ENCODE measurements around the gene EMC1.

EMC1 gene

DNA sequence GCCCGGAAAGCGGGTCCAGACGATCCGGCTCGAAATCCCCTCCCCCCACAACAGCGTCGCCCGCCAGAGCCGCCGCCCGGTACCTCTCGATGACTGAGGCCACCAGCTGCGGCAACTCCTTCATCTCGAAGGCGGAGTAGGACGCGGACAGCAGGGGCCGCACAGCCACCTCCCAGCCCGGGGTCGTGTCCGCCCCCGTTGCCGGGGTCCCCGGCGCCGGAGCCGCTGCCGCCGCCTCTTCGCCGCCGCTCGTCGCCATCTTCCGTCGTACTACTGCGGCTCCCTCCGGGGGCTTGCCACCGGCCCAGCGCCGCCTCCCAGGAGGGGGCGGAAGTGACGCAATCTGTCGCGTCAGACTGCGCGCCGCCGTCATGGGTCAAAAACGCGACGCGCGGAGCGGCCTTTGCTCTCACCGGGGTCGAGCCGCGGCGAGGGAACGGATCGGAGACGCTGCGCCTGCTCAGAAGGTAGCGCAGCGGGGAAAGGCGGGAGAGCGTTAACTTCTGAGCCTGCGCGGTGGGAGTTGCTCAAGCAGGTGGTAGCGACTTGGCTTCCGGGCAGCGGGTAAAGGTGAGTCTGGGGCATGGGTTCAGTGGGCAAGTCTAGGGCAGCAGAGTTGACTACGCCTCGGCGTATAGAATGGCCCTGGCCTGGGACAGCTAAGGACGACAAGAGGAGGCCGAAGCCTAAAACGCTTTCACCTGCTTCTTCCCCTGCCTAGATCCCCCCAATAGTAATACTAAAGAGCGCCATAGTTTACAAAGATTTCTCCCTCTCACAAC lies 41.1 kb downstream of the EMC1 start, which contains the start of gene UBR4:
TSS of gene UBR4 (minus strand) at position 277 of the 782 bp plus-strand sequence. CDS start at position 259, 18 bp downstream.
- Histone ChIP-seq H3K9me3 (ENCODE audit: control insufficient read depth, insufficient read depth, low read depth, low read length) (no peaks in the 10 kb centered on the region), H3K4me3 (ENCODE audit: low read depth, low read length) (peak within 1 kb of the TSS; percentile 84), H3K27ac (ENCODE audit: extremely low read depth, low read depth, low read length) (peak within 1 kb of the TSS; percentile 65), H3K36me3 (ENCODE audit: control insufficient read depth in 2 of 2, insufficient read depth in 1 of 2, low read length in 2 of 2) (peaks cover 0 to 25% of the 10 kb centered on the region in 2 experiments; a peak in 2 of 3 replicates), H3K4me1 (ENCODE audit: control insufficient read depth, insufficient read depth, low read length) (peaks cover 6% of the 10 kb centered on the region; the same call in 1 of the 2 replicates)
- CTCF ChIA-PET, result interaction anchor here (0.8 to 1.0 kb wide), 2 partner anchors 25 to 47 kb away, joined by 3 read pairs; no protein-coding TSS in a partner anchor
- POLR2A ChIA-PET, result interaction anchor here (1.7 to 1.9 kb wide), 2 partner anchors 9 to 41 kb away, joined by 7 to 8 read pairs; partner anchors contain the start of genes EMC1 and MRTO4
- TF ChIP-seq ZNF768 (tag by site-specific recombination; IDR thresholded peaks at IDR 0.05) (peak; percentile 99; the same call in 1 of the 2 replicates), ZNF146 (tag by site-specific recombination; IDR thresholded peaks at IDR 0.05) (no peak; the same call in 1 of the 2 replicates), ZNF132 (tag by site-specific recombination; IDR thresholded peaks at IDR 0.05; ENCODE audit: borderline replicate concordance) (no peak), ZNF785 (tag by site-specific recombination; IDR thresholded peaks at IDR 0.05) (peak; percentile 57; the same call in 1 of the 2 replicates), GLI4 (tag by site-specific recombination; IDR thresholded peaks at IDR 0.05) (no peak), WT1 (tag by site-specific recombination; IDR thresholded peaks at IDR 0.05) (no peak; the same call in 1 of the 2 replicates), ZNF660 (tag by site-specific recombination; IDR thresholded peaks at IDR 0.05) (peak; percentile 26), KLF8 (tag by site-specific recombination; IDR thresholded peaks at IDR 0.05) (peak; percentile 82; the same call in 1 of the 2 replicates), TCF7L2 (IDR thresholded peaks at IDR 0.05; ENCODE audit: borderline replicate concordance, low read depth, low read length) (no peak; the same call in 1 of the 2 replicates), ZNF571 (tag by site-specific recombination; IDR thresholded peaks at IDR 0.05) (no peak), ZNF560 (tag by site-specific recombination; IDR thresholded peaks at IDR 0.05; ENCODE audit: borderline replicate concordance) (no peak), ZNF175 (tag by site-specific recombination; IDR thresholded peaks at IDR 0.05) (no peak), ZNF76 (tag by site-specific recombination; IDR thresholded peaks at IDR 0.05; ENCODE audit: borderline replicate concordance, low read depth) (peak; percentile 83), ZNF626 (tag by site-specific recombination; IDR thresholded peaks at IDR 0.05) (no peak), ZNF248 (tag by site-specific recombination; IDR thresholded peaks at IDR 0.05) (no peak)
- TF ChIP-seq, protein P1, sequence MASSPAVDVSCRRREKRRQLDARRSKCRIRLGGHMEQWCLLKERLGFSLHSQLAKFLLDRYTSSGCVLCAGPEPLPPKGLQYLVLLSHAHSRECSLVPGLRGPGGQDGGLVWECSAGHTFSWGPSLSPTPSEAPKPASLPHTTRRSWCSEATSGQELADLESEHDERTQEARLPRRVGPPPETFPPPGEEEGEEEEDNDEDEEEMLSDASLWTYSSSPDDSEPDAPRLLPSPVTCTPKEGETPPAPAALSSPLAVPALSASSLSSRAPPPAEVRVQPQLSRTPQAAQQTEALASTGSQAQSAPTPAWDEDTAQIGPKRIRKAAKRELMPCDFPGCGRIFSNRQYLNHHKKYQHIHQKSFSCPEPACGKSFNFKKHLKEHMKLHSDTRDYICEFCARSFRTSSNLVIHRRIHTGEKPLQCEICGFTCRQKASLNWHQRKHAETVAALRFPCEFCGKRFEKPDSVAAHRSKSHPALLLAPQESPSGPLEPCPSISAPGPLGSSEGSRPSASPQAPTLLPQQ (tag by site-specific recombination; IDR thresholded peaks at IDR 0.05), result peak; percentile 67; the same call in 1 of the 2 replicates
- TF ChIP-seq, protein P2, sequence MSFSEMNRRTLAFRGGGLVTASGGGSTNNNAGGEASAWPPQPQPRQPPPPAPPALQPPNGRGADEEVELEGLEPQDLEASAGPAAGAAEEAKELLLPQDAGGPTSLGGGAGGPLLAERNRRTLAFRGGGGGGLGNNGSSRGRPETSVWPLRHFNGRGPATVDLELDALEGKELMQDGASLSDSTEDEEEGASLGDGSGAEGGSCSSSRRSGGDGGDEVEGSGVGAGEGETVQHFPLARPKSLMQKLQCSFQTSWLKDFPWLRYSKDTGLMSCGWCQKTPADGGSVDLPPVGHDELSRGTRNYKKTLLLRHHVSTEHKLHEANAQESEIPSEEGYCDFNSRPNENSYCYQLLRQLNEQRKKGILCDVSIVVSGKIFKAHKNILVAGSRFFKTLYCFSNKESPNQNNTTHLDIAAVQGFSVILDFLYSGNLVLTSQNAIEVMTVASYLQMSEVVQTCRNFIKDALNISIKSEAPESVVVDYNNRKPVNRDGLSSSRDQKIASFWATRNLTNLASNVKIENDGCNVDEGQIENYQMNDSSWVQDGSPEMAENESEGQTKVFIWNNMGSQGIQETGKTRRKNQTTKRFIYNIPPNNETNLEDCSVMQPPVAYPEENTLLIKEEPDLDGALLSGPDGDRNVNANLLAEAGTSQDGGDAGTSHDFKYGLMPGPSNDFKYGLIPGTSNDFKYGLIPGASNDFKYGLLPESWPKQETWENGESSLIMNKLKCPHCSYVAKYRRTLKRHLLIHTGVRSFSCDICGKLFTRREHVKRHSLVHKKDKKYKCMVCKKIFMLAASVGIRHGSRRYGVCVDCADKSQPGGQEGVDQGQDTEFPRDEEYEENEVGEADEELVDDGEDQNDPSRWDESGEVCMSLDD (tag by site-specific recombination; IDR thresholded peaks at IDR 0.05), result peak; percentile 36; the same call in 1 of the 2 replicates
- TF ChIP-seq, protein P3, sequence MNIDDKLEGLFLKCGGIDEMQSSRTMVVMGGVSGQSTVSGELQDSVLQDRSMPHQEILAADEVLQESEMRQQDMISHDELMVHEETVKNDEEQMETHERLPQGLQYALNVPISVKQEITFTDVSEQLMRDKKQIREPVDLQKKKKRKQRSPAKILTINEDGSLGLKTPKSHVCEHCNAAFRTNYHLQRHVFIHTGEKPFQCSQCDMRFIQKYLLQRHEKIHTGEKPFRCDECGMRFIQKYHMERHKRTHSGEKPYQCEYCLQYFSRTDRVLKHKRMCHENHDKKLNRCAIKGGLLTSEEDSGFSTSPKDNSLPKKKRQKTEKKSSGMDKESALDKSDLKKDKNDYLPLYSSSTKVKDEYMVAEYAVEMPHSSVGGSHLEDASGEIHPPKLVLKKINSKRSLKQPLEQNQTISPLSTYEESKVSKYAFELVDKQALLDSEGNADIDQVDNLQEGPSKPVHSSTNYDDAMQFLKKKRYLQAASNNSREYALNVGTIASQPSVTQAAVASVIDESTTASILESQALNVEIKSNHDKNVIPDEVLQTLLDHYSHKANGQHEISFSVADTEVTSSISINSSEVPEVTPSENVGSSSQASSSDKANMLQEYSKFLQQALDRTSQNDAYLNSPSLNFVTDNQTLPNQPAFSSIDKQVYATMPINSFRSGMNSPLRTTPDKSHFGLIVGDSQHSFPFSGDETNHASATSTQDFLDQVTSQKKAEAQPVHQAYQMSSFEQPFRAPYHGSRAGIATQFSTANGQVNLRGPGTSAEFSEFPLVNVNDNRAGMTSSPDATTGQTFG (tag by site-specific recombination; IDR thresholded peaks at IDR 0.05; ENCODE audit: borderline replicate concordance), result no peak
- TF ChIP-seq, protein P4, sequence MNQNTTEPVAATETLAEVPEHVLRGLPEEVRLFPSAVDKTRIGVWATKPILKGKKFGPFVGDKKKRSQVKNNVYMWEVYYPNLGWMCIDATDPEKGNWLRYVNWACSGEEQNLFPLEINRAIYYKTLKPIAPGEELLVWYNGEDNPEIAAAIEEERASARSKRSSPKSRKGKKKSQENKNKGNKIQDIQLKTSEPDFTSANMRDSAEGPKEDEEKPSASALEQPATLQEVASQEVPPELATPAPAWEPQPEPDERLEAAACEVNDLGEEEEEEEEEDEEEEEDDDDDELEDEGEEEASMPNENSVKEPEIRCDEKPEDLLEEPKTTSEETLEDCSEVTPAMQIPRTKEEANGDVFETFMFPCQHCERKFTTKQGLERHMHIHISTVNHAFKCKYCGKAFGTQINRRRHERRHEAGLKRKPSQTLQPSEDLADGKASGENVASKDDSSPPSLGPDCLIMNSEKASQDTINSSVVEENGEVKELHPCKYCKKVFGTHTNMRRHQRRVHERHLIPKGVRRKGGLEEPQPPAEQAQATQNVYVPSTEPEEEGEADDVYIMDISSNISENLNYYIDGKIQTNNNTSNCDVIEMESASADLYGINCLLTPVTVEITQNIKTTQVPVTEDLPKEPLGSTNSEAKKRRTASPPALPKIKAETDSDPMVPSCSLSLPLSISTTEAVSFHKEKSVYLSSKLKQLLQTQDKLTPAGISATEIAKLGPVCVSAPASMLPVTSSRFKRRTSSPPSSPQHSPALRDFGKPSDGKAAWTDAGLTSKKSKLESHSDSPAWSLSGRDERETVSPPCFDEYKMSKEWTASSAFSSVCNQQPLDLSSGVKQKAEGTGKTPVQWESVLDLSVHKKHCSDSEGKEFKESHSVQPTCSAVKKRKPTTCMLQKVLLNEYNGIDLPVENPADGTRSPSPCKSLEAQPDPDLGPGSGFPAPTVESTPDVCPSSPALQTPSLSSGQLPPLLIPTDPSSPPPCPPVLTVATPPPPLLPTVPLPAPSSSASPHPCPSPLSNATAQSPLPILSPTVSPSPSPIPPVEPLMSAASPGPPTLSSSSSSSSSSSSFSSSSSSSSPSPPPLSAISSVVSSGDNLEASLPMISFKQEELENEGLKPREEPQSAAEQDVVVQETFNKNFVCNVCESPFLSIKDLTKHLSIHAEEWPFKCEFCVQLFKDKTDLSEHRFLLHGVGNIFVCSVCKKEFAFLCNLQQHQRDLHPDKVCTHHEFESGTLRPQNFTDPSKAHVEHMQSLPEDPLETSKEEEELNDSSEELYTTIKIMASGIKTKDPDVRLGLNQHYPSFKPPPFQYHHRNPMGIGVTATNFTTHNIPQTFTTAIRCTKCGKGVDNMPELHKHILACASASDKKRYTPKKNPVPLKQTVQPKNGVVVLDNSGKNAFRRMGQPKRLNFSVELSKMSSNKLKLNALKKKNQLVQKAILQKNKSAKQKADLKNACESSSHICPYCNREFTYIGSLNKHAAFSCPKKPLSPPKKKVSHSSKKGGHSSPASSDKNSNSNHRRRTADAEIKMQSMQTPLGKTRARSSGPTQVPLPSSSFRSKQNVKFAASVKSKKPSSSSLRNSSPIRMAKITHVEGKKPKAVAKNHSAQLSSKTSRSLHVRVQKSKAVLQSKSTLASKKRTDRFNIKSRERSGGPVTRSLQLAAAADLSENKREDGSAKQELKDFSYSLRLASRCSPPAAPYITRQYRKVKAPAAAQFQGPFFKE (tag by site-specific recombination; IDR thresholded peaks at IDR 0.05; ENCODE audit: borderline replicate concordance), result no peak
- TF ChIP-seq, protein P5, sequence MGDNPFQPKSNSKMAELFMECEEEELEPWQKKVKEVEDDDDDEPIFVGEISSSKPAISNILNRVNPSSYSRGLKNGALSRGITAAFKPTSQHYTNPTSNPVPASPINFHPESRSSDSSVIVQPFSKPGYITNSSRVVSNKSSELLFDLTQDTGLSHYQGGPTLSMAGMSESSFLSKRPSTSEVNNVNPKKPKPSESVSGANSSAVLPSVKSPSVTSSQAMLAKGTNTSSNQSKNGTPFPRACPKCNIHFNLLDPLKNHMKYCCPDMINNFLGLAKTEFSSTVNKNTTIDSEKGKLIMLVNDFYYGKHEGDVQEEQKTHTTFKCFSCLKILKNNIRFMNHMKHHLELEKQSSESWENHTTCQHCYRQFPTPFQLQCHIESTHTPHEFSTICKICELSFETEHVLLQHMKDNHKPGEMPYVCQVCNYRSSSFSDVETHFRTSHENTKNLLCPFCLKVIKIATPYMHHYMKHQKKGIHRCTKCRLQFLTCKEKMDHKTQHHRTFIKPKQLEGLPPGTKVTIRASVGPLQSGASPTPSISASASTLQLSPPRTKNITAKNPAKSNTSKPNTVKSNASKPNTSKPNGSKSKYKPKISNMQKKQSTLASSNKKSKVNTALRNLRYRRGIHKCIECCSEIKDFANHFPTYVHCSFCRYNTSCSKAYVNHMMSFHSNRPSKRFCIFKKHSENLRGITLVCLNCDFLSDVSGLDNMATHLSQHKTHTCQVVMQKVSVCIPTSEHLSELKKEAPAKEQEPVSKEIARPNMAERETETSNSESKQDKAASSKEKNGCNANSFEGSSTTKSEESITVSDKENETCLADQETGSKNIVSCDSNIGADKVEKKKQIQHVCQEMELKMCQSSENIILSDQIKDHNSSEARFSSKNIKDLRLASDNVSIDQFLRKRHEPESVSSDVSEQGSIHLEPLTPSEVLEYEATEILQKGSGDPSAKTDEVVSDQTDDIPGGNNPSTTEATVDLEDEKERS (tag by site-specific recombination; IDR thresholded peaks at IDR 0.05), result no peak

All from HEK293 (cell line).